ENCODE results near the gene CEL.

- TF ChIP-seq, protein P1, sequence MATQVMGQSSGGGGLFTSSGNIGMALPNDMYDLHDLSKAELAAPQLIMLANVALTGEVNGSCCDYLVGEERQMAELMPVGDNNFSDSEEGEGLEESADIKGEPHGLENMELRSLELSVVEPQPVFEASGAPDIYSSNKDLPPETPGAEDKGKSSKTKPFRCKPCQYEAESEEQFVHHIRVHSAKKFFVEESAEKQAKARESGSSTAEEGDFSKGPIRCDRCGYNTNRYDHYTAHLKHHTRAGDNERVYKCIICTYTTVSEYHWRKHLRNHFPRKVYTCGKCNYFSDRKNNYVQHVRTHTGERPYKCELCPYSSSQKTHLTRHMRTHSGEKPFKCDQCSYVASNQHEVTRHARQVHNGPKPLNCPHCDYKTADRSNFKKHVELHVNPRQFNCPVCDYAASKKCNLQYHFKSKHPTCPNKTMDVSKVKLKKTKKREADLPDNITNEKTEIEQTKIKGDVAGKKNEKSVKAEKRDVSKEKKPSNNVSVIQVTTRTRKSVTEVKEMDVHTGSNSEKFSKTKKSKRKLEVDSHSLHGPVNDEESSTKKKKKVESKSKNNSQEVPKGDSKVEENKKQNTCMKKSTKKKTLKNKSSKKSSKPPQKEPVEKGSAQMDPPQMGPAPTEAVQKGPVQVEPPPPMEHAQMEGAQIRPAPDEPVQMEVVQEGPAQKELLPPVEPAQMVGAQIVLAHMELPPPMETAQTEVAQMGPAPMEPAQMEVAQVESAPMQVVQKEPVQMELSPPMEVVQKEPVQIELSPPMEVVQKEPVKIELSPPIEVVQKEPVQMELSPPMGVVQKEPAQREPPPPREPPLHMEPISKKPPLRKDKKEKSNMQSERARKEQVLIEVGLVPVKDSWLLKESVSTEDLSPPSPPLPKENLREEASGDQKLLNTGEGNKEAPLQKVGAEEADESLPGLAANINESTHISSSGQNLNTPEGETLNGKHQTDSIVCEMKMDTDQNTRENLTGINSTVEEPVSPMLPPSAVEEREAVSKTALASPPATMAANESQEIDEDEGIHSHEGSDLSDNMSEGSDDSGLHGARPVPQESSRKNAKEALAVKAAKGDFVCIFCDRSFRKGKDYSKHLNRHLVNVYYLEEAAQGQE (IDR thresholded peaks at IDR 0.05; ENCODE audit: low read depth), result no peak
- no peak for TF ChIP-seq USF1 (IDR thresholded peaks at IDR 0.05)
- TF ChIP-seq RAD21 (IDR thresholded peaks at IDR 0.05; ENCODE audit: low read depth), result no peak
- no peak for TF ChIP-seq EGR1 (IDR thresholded peaks at IDR 0.05)
- TF ChIP-seq TEAD4 (IDR thresholded peaks at IDR 0.05), result no peak
Observed at GRCh38 chr9:133119846-133120500, 58.2 kb downstream of the CEL start.
